Stimulated activated effector memory CD8-positive, alpha-beta T cell treated with anti-CD3 and anti-CD28 coated beads, Interleukin-12 subunit alpha, Interleukin-12 subunit beta, amount 100 ng/mL, for 72 hours (primary cell): ENCODE data around the gene WDR74.
A peak's percentile ranks its signal among the peaks of the same experiment; 100 is the strongest.
"Not testable (repeated sequence)": the region's sequence is repeated elsewhere in the genome, so short reads cannot be mapped to it uniquely, and the experiment has no call there.

Source experiments
- ATAC-seq: fragments of 150-1000 bp; cut with Tn5 transposase; 2 replicates; pipeline ENCODE4 v1.10.0; 2021
- DNase-seq, 2 donors: peaks; one replicate each; pipeline ENCODE4 v3.0.0; 2021 to 2022; ENCODE audit warnings: low spot score in 2 of 2
- H3K27ac Mint-ChIP-seq: one replicate; pipeline ENCODE4 v1.8.0; 2022; ENCODE audit warnings: mild to moderate bottlenecking, mixed read lengths
- H3K36me3 Mint-ChIP-seq: one replicate; pipeline ENCODE4 v1.8.0; 2022; ENCODE audit warnings: mild to moderate bottlenecking, mixed read lengths
- H3K4me1 Mint-ChIP-seq: one replicate; pipeline ENCODE4 v1.8.0; 2022; ENCODE audit warnings: mixed read lengths
- H3K4me3 Mint-ChIP-seq: one replicate; pipeline ENCODE4 v1.8.0; 2022; ENCODE audit warnings: mild to moderate bottlenecking, mixed read lengths
- H3K9me3 Mint-ChIP-seq: one replicate; pipeline ENCODE4 v1.8.0; 2022; ENCODE audit warnings: mixed read lengths

Gene WDR74

GRCh38 chr11:62852523-62853188 is 13.3 kb upstream of the WDR74 start:
- ATAC-seq (no peak), DNase-seq (no peak)
- peaks cover 53% of the 10 kb centered on the region for H3K4me1 Mint-ChIP-seq
- peaks cover 77% of the 10 kb centered on the region for H3K36me3 Mint-ChIP-seq
- H3K27ac Mint-ChIP-seq, result peak overlapping the region; percentile 98
- H3K4me3 Mint-ChIP-seq, result peak overlapping the region; percentile 94
- H3K9me3 Mint-ChIP-seq, result no peaks in the 10 kb centered on the region

GRCh38 chr11:62851807-62852522 is 12.6 kb upstream of the WDR74 start:
- no peak for DNase-seq
- Mint-ChIP-seq H3K27ac (peak overlapping the region; percentile 98), H3K9me3 (no peaks in the 10 kb centered on the region), H3K4me3 (peak overlapping the region; percentile 94), H3K4me1 (peaks cover 53% of the 10 kb centered on the region), H3K36me3 (peaks cover 70% of the 10 kb centered on the region)
- no peak for ATAC-seq

GRCh38 chr11:62850911-62851806 is 11.8 kb upstream of the WDR74 start:
- H3K4me1 Mint-ChIP-seq, result peaks cover 51% of the 10 kb centered on the region
- DNase-seq, result no peak
- peaks cover 65% of the 10 kb centered on the region for H3K36me3 Mint-ChIP-seq
- peak overlapping the region; percentile 98 for H3K27ac Mint-ChIP-seq
- H3K4me3 Mint-ChIP-seq, result peak overlapping the region; percentile 94
- peak; percentile 3 for ATAC-seq
- H3K9me3 Mint-ChIP-seq, result no peaks in the 10 kb centered on the region

GRCh38 chr11:62847767-62848314 is 8.5 kb upstream of the WDR74 start:
- DNase-seq (no peak), ATAC-seq (no peak)
- no peak overlapping the region for H3K4me3 Mint-ChIP-seq
- H3K36me3 Mint-ChIP-seq, result peaks cover 31% of the 10 kb centered on the region
- H3K27ac Mint-ChIP-seq, result no peak overlapping the region
- H3K9me3 Mint-ChIP-seq, result no peaks in the 10 kb centered on the region
- peaks cover 27% of the 10 kb centered on the region for H3K4me1 Mint-ChIP-seq

GRCh38 chr11:62846177-62846576 is 6.8 kb upstream of the WDR74 start:
- Mint-ChIP-seq H3K36me3 (peaks cover 15% of the 10 kb centered on the region), H3K4me3 (no peak overlapping the region), H3K4me1 (peaks cover 14% of the 10 kb centered on the region), H3K27ac (no peak overlapping the region), H3K9me3 (no peaks in the 10 kb centered on the region)
- ATAC-seq (no peak), DNase-seq (no peak)

- peaks cover 23% of the 10 kb centered on the region for H3K4me1 Mint-ChIP-seq
- DNase-seq (no peak), ATAC-seq (no peak)
- H3K36me3 Mint-ChIP-seq, result no peaks in the 10 kb centered on the region
- H3K27ac Mint-ChIP-seq, result no peak overlapping the region
- no peak overlapping the region for H3K4me3 Mint-ChIP-seq
- H3K9me3 Mint-ChIP-seq, result no peaks in the 10 kb centered on the region
Measured at GRCh38 chr11:62844154-62844553, 4.8 kb upstream of the WDR74 start.

GRCh38 chr11:62843466-62843865 is 4.1 kb upstream of the WDR74 start:
- Mint-ChIP-seq H3K27ac (no peak overlapping the region), H3K36me3 (no peaks in the 10 kb centered on the region), H3K4me3 (no peak overlapping the region), H3K9me3 (no peaks in the 10 kb centered on the region), H3K4me1 (peaks cover 29% of the 10 kb centered on the region)
- DNase-seq (no peak), ATAC-seq (no peak)

GRCh38 chr11:62842891-62843290 is 3.5 kb upstream of the WDR74 start:
- H3K9me3 Mint-ChIP-seq, H3K27ac Mint-ChIP-seq, DNase-seq, ATAC-seq, H3K36me3 Mint-ChIP-seq, H3K4me3 Mint-ChIP-seq: not testable (repeated sequence)
- peaks cover 29% of the 10 kb centered on the region for H3K4me1 Mint-ChIP-seq

- Mint-ChIP-seq H3K4me1 (peaks cover 36% of the 10 kb centered on the region), H3K27ac (no peak overlapping the region), H3K4me3 (no peak overlapping the region), H3K9me3 (no peaks in the 10 kb centered on the region), H3K36me3 (peaks cover 11% of the 10 kb centered on the region)
- ATAC-seq (no peak), DNase-seq (peak; percentile 33 to 77)
Measured at GRCh38 chr11:62842171-62842741, 2.9 kb upstream of the WDR74 start.

- peaks cover 18% of the 10 kb centered on the region for H3K36me3 Mint-ChIP-seq
- H3K9me3 Mint-ChIP-seq, result no peaks in the 10 kb centered on the region
- peaks cover 40% of the 10 kb centered on the region for H3K4me1 Mint-ChIP-seq
- DNase-seq (peak; percentile 82 to 96), ATAC-seq (peak; percentile 83)
- H3K27ac Mint-ChIP-seq, result no peak overlapping the region
- H3K4me3 Mint-ChIP-seq, result no peak overlapping the region
Measured at GRCh38 chr11:62841361-62842170, 2.2 kb upstream of the WDR74 start.

- H3K27ac Mint-ChIP-seq, H3K4me3 Mint-ChIP-seq, H3K9me3 Mint-ChIP-seq: not testable (repeated sequence)
- DNase-seq, result peak; percentile 69 to 92
- peaks cover 44% of the 10 kb centered on the region for H3K4me1 Mint-ChIP-seq
- H3K36me3 Mint-ChIP-seq, result peaks cover 26% of the 10 kb centered on the region
- ATAC-seq, result peak; percentile 52
Measured at GRCh38 chr11:62840721-62841360, 1.5 kb upstream of the WDR74 start.

- ATAC-seq (no peak), DNase-seq (no peak)
- H3K27ac Mint-ChIP-seq, result no peak overlapping the region
- peaks cover 79% of the 10 kb centered on the region for H3K36me3 Mint-ChIP-seq
- H3K9me3 Mint-ChIP-seq, result no peaks in the 10 kb centered on the region
- H3K4me1 Mint-ChIP-seq, result peaks cover 70% of the 10 kb centered on the region
- no peak overlapping the region for H3K4me3 Mint-ChIP-seq
Measured at GRCh38 chr11:62835336-62835735, 4.1 kb downstream of the WDR74 start.

GRCh38 chr11:62832336-62833234 is 6.8 kb downstream of the WDR74 start, which contains the start of gene TEX54:
TEX54 (minus strand) TSS chr11:62832841.
- peaks cover 98% of the 10 kb centered on the region for H3K36me3 Mint-ChIP-seq
- no peaks in the 10 kb centered on the region for H3K9me3 Mint-ChIP-seq
- H3K4me1 Mint-ChIP-seq, result peaks cover 57% of the 10 kb centered on the region
- ATAC-seq, result peak; percentile 19
- peak within 1 kb of the TSS; percentile 100 for H3K27ac Mint-ChIP-seq
- H3K4me3 Mint-ChIP-seq, result peak within 1 kb of the TSS; percentile 100
- DNase-seq, result no peak
